ENCODE measurements around the gene MCTP1. TPM values are rescaled to one million over a fixed set of nuclear protein-coding genes. Genes with fewer than 3 reads are reported as not detected.

Gene MCTP1
- total and polyA plus RNA-seq, 2 of the 8 experiments (the other 6 are each of a cell fraction or from before 2014, with no cell fraction given) = 0.56 to 3.4 TPM

GRCh38 chr5:94742852-94743251 is 542.0 kb downstream of the MCTP1 start:
- H3K4me2 ChIP-seq (ENCODE audit: insufficient read depth in 1 of 2, low read depth in 2 of 2, low read length in 2 of 2) = no peak overlapping the region
- no peaks in the 10 kb centered on the region for H4K20me1 ChIP-seq (replicated peaks in 1 of 2; ENCODE audit: control insufficient read depth in 1 of 2, insufficient read depth in 2 of 2, low read length in 2 of 2)
- H3K36me3 ChIP-seq (ENCODE audit: control insufficient read depth in 2 of 4, insufficient read depth in 4 of 4, low read length in 3 of 4) = no peaks in the 10 kb centered on the region
- POLR2A ChIA-PET (ENCODE audit: partially characterized antibody) = no interaction called here
- no peak for TF ChIP-seq ASH2L (IDR thresholded peaks at IDR 0.05; ENCODE audit: low read length)
- no peak for TF ChIP-seq KDM5A (IDR thresholded peaks at IDR 0.05; ENCODE audit: low read length)
- TF ChIP-seq BCL11A (IDR thresholded peaks at IDR 0.05; ENCODE audit: low read depth in 2 of 2, low read length in 2 of 2) = no peak
- no peak overlapping the region for H3K14ac ChIP-seq (ENCODE audit: insufficient read length)
- no peak overlapping the region for H2BK20ac ChIP-seq (ENCODE audit: low read length)
- H4K5ac ChIP-seq (ENCODE audit: insufficient read length, low read depth, low read length) = no peak overlapping the region
- no peak overlapping the region for H2BK12ac ChIP-seq (ENCODE audit: low read depth, low read length)
- H3K27me3 ChIP-seq (replicated peaks in 1 of 4; ENCODE audit: control insufficient read depth in 3 of 4, extremely low read depth in 1 of 4, insufficient read depth in 3 of 4, low read length in 3 of 4) = no peaks in the 10 kb centered on the region
- H2AK5ac ChIP-seq (ENCODE audit: low read depth, low read length) = no peak overlapping the region
- no peak for FAIRE-seq
- H2BK15ac ChIP-seq (ENCODE audit: low read length) = no peak overlapping the region
- no peaks in the 10 kb centered on the region for H3K23me2 ChIP-seq (ENCODE audit: low read depth, low read length)
- H2BK5ac ChIP-seq (ENCODE audit: low read depth, low read length) = no peak overlapping the region
- H3K23ac ChIP-seq (ENCODE audit: insufficient read length) = no peak overlapping the region
- H3K4me3 ChIP-seq (ENCODE audit: extremely low read depth in 1 of 4, insufficient read depth in 2 of 4, low read depth in 3 of 4, low read length in 4 of 4) = no peak overlapping the region
- no peak overlapping the region for H3K27ac ChIP-seq (ENCODE audit: low read depth, low read length)
- H3K56ac ChIP-seq (replicated peaks; ENCODE audit: insufficient read length, low read depth, low read length) = no peak overlapping the region
- no peaks in the 10 kb centered on the region for H3K79me2 ChIP-seq (ENCODE audit: control insufficient read depth in 1 of 2, insufficient read depth in 2 of 2, low read length in 2 of 2)
- no peak overlapping the region for H2BK120ac ChIP-seq (replicated peaks; ENCODE audit: low read depth, low read length)
- no peak overlapping the region for H4K91ac ChIP-seq (replicated peaks; ENCODE audit: insufficient read length, low read length)
- WGBS, 2 experiments (ENCODE audit: extremely low coverage in 1 of 2, insufficient coverage in 1 of 2, insufficient read length in 1 of 2, insufficient replicate concordance in 2 of 2, low coverage in 1 of 2, low lambda C conversion rate in 2 of 2, missing lambda C conversion rate in 1 of 2) = 88% methylated on average over 4 of the region's 4 CpGs; no CpG with 5 or more reads in 1 of the 2 experiments
- CTCF ChIA-PET (ENCODE audit: partially characterized antibody) = interaction anchor here (1.1 to 1.7 kb wide), 3 partner anchors 16 to 150 kb away, joined by 4 to 11 read pairs (median 4); no protein-coding TSS in a partner anchor
- H3K9ac ChIP-seq (replicated peaks in 1 of 4; ENCODE audit: extremely low read depth in 1 of 4, low read depth in 3 of 4, low read length in 3 of 4) = no peak overlapping the region
- H3K4me1 ChIP-seq (replicated peaks in 1 of 4; ENCODE audit: control insufficient read depth in 3 of 4, insufficient read depth in 4 of 4, low read length in 3 of 4) = peaks cover 0 to 4% (median 2%) of the 10 kb centered on the region in 4 experiments; a peak in 2 of 7 replicates
- no peaks in the 10 kb centered on the region for H3K79me1 ChIP-seq (ENCODE audit: low read depth, low read length)
- no peak overlapping the region for H3K18ac ChIP-seq (ENCODE audit: extremely low read depth, low read length)
- H2AFZ ChIP-seq (ENCODE audit: low read length) = no peak overlapping the region
- no peak for DNase-seq (ENCODE audit: low read depth in 1 of 2, low spot score in 2 of 2)
- no peaks in the 10 kb centered on the region for H3K9me3 ChIP-seq (ENCODE audit: insufficient read depth in 2 of 2, low read depth in 1 of 2, low read length in 1 of 2)
- no peak overlapping the region for H4K8ac ChIP-seq (ENCODE audit: extremely low read depth, insufficient read depth, low read length)
- no peak overlapping the region for H3K4ac ChIP-seq (replicated peaks; ENCODE audit: insufficient read length, low read depth, low read length)

Measured in H1 (cell line).